DLD1 (cell line): ENCODE data around the gene MAMLD1.

ENCODE experiments used
- in situ Hi-C: cut with HindIII; loops from 2 replicates; pipeline ENCODE4 v1.10.0; 2017; ENCODE audit warnings: low sequenced_read_pairs

Gene MAMLD1

DNA sequence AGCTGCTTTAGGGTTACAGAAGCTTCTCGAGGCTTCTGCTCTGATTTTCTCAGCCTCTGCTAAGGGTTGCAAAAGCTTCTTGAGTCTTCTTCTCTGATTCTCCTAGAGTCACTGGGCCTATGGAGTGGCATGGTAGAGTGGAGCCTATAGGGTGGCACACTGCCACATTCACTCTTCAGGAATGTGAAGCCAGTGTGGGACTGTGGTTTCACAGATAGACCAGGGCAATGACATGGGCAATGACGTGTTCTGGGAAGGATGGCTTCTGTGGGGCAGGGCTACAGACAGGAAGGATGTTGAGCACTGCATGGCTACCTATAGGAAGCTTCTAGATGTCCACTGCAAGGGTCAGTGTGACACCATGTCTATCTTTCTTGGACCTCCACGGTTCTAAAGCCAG lies 11.0 kb upstream of the MAMLD1 start:
- in situ Hi-C loops = no loop called here

DNA sequence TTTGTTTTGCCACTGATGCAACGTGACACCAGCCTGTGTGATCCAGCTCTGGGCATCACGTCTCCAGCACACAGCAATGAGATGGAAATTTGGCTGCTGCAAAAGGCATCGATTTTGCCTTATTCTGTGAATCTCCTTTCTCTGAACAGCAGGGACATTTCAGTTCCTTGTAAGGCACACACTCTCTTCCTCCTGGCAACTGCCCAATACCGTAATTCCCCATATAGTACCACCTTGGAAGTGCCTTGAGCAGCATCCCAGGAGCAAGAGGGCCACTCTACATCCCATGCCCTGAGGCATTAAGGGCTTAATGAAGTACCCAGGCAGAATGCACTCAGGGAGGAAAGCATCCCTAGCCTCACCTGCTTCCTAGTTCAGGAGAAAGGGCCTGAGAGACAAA lies 10.5 kb upstream of the MAMLD1 start:
- in situ Hi-C loops = no loop called here

GRCh38 chrX:150355913-150356312 lies 7.2 kb upstream of the MAMLD1 start:
- in situ Hi-C loops = no loop called here

DNA sequence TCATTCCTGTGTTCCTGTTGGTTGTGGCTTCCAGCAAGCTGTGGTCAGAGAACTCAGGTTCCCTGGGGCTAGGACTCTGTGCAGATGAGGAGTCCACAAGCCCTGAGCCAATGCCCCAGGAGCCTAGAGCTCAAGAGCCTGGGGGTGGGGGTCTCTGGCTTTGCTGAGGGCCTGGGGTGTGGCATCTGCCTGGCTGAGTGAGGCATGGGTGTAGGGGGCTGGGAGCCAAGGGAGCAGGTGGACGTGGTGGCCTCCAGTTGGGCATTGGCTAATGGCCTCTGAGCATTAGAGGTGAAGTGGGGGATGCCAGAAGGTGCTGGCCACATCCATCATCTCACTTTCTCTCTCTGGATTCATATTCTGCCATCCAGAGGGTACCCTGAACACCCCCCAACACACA lies 5.3 kb upstream of the MAMLD1 start:
- in situ Hi-C loops = no loop called here

DNA sequence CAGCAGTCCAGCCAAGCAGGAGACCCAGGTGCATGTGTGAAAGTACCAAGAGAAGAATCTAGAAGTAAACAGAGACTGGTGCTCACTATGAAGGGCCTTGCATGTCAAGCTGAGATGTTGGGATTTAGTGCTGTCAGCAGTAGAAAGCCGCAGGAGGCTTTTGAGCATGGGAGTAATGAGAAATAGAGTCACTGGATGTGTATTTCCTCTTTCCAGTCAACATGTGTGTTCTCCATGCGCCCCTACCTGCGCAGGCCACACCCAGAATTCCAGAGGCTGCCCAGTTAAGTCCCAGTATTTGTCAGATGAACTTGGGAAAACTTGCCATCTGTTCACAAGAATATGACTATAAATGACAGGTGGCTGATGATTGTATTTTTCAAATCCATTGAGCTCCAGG lies 4.5 kb upstream of the MAMLD1 start:
- in situ Hi-C loops = no loop called here

DNA sequence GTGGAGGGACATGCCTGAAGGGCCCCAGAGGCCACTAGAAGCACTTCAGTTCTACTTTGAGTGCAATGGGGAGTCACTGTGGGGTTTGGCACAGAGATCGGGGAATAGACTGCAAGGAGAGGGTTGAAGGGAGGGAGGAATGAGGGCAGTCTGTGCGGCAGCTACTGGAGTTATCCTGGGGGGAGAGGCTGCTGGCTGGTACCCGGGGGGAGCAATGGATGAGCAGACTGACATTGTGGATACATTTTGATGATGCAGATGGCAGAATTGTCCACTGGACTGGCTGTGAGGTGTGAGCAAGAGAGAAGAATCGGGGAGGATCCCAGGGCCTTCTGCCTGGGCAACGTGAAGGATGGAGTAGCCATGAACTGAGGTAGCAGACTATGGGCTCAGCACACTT lies 2.8 kb upstream of the MAMLD1 start:
- in situ Hi-C loops = no loop called here

- in situ Hi-C loops = no loop called here
These were observed 1.9 kb upstream of the MAMLD1 start for GRCh38 chrX:150361070-150361776.

DNA sequence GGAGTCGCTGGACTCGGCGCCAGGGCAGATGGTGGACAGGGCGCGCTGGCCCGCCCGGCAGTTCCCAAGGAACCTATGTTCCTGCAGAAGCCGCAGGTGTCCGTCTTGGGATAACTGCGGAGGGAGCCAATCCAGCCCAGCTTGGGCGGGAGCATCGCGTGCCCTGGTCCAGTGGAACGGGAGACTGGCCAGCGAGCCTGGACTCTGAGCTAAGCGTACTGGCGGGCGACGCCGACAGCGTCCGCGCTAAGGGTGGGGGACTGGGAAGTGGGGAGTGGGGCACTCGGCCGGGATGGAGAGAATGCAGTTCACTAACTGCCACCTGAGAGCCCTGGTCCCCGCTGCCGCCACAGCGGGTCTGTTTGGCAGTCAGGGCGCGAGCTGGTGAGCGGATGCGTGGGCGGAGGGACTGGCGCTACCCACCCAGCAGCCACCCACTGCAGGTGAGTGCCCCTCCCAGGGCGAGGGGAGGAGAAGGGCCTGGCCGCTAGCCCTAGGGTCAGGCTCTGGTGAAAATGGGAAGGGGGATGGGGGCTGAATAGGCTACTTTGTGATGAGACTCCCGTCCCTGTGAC lies 1.3 kb upstream of the MAMLD1 start:
- in situ Hi-C loops = no loop called here

GRCh38 chrX:150363561-150364346 lies 637 bp downstream of the MAMLD1 start:
- in situ Hi-C loops = no loop called here

DNA sequence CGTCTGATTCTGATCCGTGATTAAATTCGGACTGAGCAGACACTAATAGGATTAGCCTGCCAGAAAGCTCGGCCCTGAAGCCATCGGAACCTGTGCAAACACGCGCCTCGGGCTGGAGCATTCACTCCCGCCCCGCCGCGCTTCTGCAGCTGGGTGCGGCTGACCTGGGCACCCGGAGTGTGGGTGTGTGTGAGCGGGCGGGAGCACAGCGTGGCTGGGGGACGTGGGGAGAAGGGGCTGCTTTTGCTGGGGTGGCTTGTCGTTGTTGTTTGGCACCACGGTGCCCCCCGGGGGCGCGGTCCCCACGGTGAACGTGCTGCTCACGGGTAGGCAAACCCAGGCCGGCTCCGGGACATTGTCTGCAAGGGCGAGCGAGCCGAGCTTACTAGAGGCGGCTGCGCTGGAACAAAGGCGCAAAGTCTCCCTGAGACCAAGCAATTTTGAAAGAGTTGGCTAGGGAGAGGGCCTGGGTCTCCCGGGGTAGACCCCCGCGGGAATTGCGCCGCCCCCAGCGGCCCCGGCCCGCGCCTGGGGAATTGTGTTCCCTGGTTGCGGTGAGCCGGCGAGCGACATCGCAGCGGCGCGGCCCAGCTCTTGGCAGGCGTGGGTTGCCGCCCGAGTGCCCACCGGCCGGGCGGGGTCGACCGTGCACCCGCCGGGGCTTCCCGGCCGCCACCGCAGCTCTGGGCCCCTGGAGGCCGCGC lies 1.4 kb downstream of the MAMLD1 start:
- in situ Hi-C loops = no loop called here

GRCh38 chrX:150365051-150365989 lies 2.2 kb downstream of the MAMLD1 start:
- in situ Hi-C loops = no loop called here

GRCh38 chrX:150365990-150366911 lies 3.1 kb downstream of the MAMLD1 start:
- in situ Hi-C loops = no loop called here

DNA sequence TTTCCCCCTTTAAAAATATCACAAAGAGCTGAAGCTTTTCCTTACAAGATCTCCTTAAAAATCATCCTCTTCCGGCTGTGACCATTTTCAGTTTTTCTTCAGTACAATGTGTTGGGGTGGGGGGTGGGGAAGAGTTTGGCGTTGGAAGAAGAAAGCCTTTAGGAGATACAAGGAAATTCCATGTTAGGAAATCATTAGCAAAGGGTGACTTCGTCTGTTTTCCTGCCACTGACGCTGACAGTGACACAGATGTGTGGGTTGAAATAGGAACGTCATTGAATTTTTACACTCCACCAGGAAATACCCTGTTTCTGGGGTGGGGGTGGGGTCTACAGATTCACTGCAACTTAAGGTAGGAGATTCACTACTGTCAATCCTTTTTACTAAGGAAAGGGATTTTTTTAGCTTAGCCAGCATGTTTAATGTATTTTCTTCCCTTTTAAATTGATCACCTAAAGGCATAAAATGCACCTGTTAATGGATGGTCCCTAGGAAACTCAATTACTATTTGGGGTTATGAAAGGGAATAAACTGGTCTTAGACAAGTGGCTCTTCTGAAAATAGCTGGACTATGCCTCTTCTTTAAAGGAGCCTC lies 3.9 kb downstream of the MAMLD1 start:
- in situ Hi-C loops = no loop called here

DNA sequence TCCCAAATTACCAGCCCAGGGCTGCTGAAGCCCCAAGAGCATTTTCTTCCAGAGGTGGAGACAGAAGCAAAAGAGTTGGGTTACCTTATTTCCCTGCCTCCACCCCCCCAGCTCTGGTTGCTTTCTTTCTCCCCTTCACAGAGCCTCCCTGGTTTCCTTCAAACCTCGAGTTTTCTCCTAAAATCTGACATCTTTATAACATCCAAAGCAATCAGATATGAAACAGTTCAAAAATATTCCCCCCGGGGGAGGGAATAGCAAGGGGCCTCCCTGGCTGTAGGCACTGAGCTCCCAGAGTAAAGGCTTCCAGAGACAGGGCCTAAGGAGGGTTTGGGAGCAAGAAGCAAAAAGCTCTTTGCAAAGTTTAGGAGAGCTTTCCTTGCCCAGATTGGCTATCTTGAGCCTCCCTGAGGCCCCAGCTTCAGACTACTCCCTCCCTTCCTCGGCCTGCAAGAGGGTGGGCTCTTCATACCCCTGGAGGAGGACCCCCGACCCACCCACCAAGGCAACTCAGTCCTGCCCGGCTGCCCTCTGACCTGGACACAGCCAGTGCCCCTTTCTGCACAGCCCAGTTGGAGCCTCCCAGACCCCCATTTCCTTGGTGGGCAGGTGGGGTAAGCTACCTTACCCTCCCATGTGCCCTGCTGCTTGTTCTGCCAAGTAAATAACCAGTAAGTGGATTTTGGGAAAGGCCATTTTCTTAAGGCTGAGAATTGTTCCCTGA lies 7.6 kb downstream of the MAMLD1 start:
- in situ Hi-C loops = no loop called here

DNA sequence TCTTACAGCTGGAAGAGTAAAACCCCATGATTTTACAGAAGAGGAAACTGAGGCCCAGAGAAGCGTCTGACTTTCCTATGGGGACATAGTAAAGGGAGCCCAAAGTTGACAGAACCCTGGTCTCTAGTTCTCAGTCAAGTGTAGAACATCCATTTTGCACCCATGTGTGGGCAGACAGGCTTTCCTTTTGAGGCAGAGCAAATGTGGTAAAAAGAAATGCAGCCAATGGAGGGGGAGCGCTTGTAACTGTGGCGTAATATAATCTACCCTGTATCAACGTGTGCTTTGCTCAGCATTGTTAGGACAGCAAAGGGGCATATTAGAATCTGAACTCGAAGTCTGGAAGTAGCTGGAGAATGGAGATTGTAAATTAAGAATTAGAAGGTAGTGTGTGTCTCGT lies 8.8 kb downstream of the MAMLD1 start:
- in situ Hi-C loops = no loop called here

DNA sequence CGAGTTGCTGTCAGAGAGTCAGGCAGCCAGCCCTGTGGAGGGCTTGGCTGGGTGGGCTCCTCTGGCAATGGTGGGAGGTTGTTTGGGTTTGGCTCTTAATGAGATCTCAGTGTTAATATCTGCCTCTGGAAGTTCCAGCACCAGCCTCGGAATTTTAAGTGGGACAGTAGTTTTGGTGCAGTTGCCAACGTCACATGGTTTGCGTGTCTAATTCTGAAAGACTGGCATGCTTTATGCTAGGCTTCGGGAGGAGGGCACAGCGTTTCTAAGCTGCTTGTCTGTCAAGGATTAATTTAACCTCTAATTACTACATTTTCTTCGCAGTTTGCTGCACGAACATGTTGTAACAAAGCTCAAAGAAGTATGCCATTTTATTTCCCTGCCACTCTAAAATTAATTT lies 9.2 kb downstream of the MAMLD1 start:
- in situ Hi-C loops = no loop called here

- in situ Hi-C loops = no loop called here
These were observed 9.6 kb downstream of the MAMLD1 start for GRCh38 chrX:150372756-150373155.

DNA sequence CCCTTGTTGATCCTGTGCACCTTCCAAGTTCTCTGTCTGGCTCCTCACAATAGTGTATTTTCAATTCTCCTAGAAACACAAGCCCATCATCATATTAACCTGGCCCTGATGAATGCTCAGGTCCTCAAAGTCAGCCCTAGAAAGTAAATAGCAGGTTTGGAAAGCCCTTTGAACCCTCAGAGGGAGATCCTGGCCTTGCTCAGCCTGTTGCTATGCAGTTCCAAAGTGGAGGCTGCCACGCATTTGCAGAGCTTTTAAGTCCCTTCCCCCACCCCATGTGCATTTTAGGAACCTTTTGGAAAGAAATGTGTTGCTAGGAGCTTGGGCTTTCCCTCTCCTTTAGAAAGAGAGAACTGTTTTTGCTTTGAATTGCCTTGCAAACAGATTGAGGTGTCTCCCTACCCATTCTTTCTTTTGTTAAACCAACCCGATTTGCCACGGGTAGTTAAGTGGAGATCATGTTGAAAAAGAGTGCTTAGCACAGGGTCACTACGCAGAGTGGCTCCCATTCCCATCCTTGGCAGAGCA lies 12.2 kb downstream of the MAMLD1 start:
- in situ Hi-C loops = no loop called here
